H1 (cell line): ENCODE results near the gene ADH1A. TPM values are rescaled to one million over a fixed set of nuclear protein-coding genes. Genes with fewer than 3 reads are reported as not detected.
A peak's percentile ranks its signal among the peaks of the same experiment; 100 is the strongest.

Experiments used
- CTCF ChIA-PET: fragments of 300-600 bp; sonication (Branson Sonifier 250); formaldehyde crosslinking; loops from one replicate; lab custom pipeline; 2021; ENCODE audit not compliant: partially characterized antibody; lab: Charles Lee
- POLR2A ChIA-PET: fragments of 300-600 bp; sonication (Branson Sonifier 250); formaldehyde crosslinking; loops from one replicate; lab custom pipeline; 2021; ENCODE audit warnings: inconsistent platforms; ENCODE audit not compliant: partially characterized antibody; lab: Charles Lee
- DNase-seq, 2 experiments: peaks; one replicate each; pipeline versions ENCODE4 v3.0.0 to v3.0.0-alpha.2; 2010 to 2022; ENCODE audit warnings: low spot score in 2 of 2, low read depth in 1 of 2, mixed read lengths in 1 of 2
- FAIRE-seq: peaks from 2 replicates; lab custom pipeline; 2011; peaks lifted over from hg19 to GRCh38; lab: Jason Lieb, UNC
- H2AFZ ChIP-seq: 2 replicates; pipeline ENCODE4 v1.8.1; 2012; ENCODE audit warnings: low read length, inconsistent platforms
- H2AK5ac ChIP-seq: 2 replicates; pipeline ENCODE4 v1.6.1; 2013; ENCODE audit warnings: low read depth, low read length
- H2BK120ac ChIP-seq: replicated peaks from 2 replicates; pipeline ENCODE3; 2013; ENCODE audit warnings: low read depth, low read length, inconsistent platforms
- H2BK12ac ChIP-seq: 2 replicates; pipeline ENCODE4 v1.6.1; 2013; ENCODE audit warnings: low read depth, low read length
- H2BK15ac ChIP-seq: 2 replicates; pipeline ENCODE4 v1.6.1; 2013; ENCODE audit warnings: low read length
- H2BK20ac ChIP-seq: 2 replicates; pipeline ENCODE4 v1.6.1; 2013; ENCODE audit warnings: low read length
- H2BK5ac ChIP-seq: 2 replicates; pipeline ENCODE4 v1.6.1; 2013; ENCODE audit warnings: low read depth, low read length
- H3K14ac ChIP-seq: 2 replicates; pipeline ENCODE4 v1.6.1; 2013; ENCODE audit warnings: inconsistent platforms; ENCODE audit not compliant: insufficient read length
- H3K18ac ChIP-seq: 2 replicates; pipeline ENCODE4 v1.6.1; 2013; ENCODE audit warnings: low read length; ENCODE audit errors: extremely low read depth
- H3K23ac ChIP-seq: 2 replicates; pipeline ENCODE4 v1.6.1; 2013; ENCODE audit warnings: inconsistent platforms; ENCODE audit not compliant: insufficient read length
- H3K23me2 ChIP-seq: 2 replicates; pipeline ENCODE4 v1.6.1; 2013; ENCODE audit warnings: low read depth, low read length
- H3K27ac ChIP-seq: 2 replicates; pipeline ENCODE4 v1.6.1; 2011; ENCODE audit warnings: low read depth, low read length, inconsistent platforms
- H3K27me3 ChIP-seq, 4 experiments: replicated peaks in 1 of 4; 1 replicate in 1 of 4; 2 replicates in 3 of 4; pipeline versions ENCODE4 v1.6.1 to v1.8.1; 2011 to 2013; ENCODE audit warnings: low read length in 3 of 4, mild to moderate bottlenecking in 3 of 4, inconsistent platforms in 2 of 4, mixed read lengths in 2 of 4, moderate library complexity in 1 of 4; ENCODE audit not compliant: control insufficient read depth in 3 of 4, insufficient read depth in 3 of 4; ENCODE audit errors: extremely low read depth in 1 of 4
- H3K36me3 ChIP-seq, 4 experiments: 2 replicates each; pipeline versions ENCODE4 v1.6.1 to v1.8.1; 2011 to 2013; ENCODE audit warnings: mild to moderate bottlenecking in 4 of 4, low read length in 3 of 4, moderate library complexity in 2 of 4, control low read depth in 1 of 4, inconsistent platforms in 1 of 4; ENCODE audit not compliant: insufficient read depth in 4 of 4, control insufficient read depth in 2 of 4
- H3K4ac ChIP-seq: replicated peaks from 2 replicates; pipeline ENCODE3; 2013; ENCODE audit warnings: low read length, low read depth, mixed read lengths, inconsistent platforms; ENCODE audit not compliant: insufficient read length
- H3K4me1 ChIP-seq, 4 experiments: replicated peaks in 1 of 4; 1 replicate in 1 of 4; 2 replicates in 3 of 4; pipeline versions ENCODE4 v1.6.1 to v1.8.1; 2011 to 2013; ENCODE audit warnings: low read length in 3 of 4, inconsistent platforms in 2 of 4, mixed read lengths in 1 of 4; ENCODE audit not compliant: insufficient read depth in 4 of 4, control insufficient read depth in 3 of 4
- H3K4me2 ChIP-seq, 2 experiments: 2 replicates each; pipeline versions ENCODE4 v1.6.1 to v1.8.1; 2011 to 2013; ENCODE audit warnings: low read depth in 2 of 2, low read length in 2 of 2, control low read depth in 1 of 2, inconsistent platforms in 1 of 2, mild to moderate bottlenecking in 1 of 2; ENCODE audit not compliant: insufficient read depth in 1 of 2
- H3K4me3 ChIP-seq, 4 experiments: fragments of 200-600, 300-600 bp in 1 of 4; sonication (generic), shearing (Covaris generic), sonication (Bioruptor Twin) in 1 of 4; 2 replicates each; pipeline versions ENCODE4 v1.5.1 to v1.8.1; 2011 to 2016; ENCODE audit warnings: low read length in 4 of 4, low read depth in 3 of 4, control low read depth in 2 of 4, inconsistent platforms in 2 of 4, mild to moderate bottlenecking in 2 of 4, mixed read lengths in 1 of 4, moderate library complexity in 1 of 4; ENCODE audit not compliant: insufficient read depth in 2 of 4; ENCODE audit errors: extremely low read depth in 1 of 4
- H3K56ac ChIP-seq: replicated peaks from 2 replicates; pipeline ENCODE3; 2013; ENCODE audit warnings: low read depth, mild to moderate bottlenecking, mixed read lengths, low read length, inconsistent platforms; ENCODE audit not compliant: insufficient read length
- H3K79me1 ChIP-seq: 2 replicates; pipeline ENCODE4 v1.6.1; 2013; ENCODE audit warnings: low read depth, low read length, control low read depth
- H3K79me2 ChIP-seq, 2 experiments: 2 replicates each; pipeline versions ENCODE4 v1.6.1 to v1.8.1; 2012 to 2013; ENCODE audit warnings: low read length in 2 of 2, mild to moderate bottlenecking in 2 of 2, inconsistent platforms in 1 of 2; ENCODE audit not compliant: insufficient read depth in 2 of 2, control insufficient read depth in 1 of 2
- H3K9ac ChIP-seq, 4 experiments: replicated peaks in 1 of 4; 1 replicate in 1 of 4; 2 replicates in 3 of 4; pipeline versions ENCODE4 v1.6.1 to v1.8.1; 2011 to 2013; ENCODE audit warnings: low read depth in 3 of 4, low read length in 3 of 4, control low read depth in 2 of 4, mild to moderate bottlenecking in 2 of 4, moderate library complexity in 2 of 4, inconsistent platforms in 1 of 4; ENCODE audit errors: extremely low read depth in 1 of 4
- H3K9me3 ChIP-seq, 2 experiments: 2 replicates each; pipeline versions ENCODE4 v1.6.1 to v1.8.1; 2012 to 2013; ENCODE audit warnings: mild to moderate bottlenecking in 2 of 2, moderate library complexity in 2 of 2, control low read depth in 1 of 2, inconsistent platforms in 1 of 2, low read depth in 1 of 2, low read length in 1 of 2, mixed read lengths in 1 of 2; ENCODE audit not compliant: insufficient read depth in 2 of 2
- H4K20me1 ChIP-seq, 2 experiments: replicated peaks in 1 of 2; 2 replicates each; pipeline versions ENCODE3 to v1.8.1; 2011 to 2013; ENCODE audit warnings: inconsistent platforms in 2 of 2, low read length in 2 of 2, mild to moderate bottlenecking in 1 of 2; ENCODE audit not compliant: insufficient read depth in 2 of 2, control insufficient read depth in 1 of 2
- H4K5ac ChIP-seq: 2 replicates; pipeline ENCODE4 v1.6.1; 2013; ENCODE audit warnings: low read length, low read depth, mixed read lengths, inconsistent platforms; ENCODE audit not compliant: insufficient read length
- H4K8ac ChIP-seq: 2 replicates; pipeline ENCODE4 v1.8.0; 2013; ENCODE audit warnings: mild to moderate bottlenecking, moderate library complexity, low read length, inconsistent platforms; ENCODE audit not compliant: insufficient read depth; ENCODE audit errors: extremely low read depth
- H4K91ac ChIP-seq: replicated peaks from 2 replicates; pipeline ENCODE3; 2013; ENCODE audit warnings: low read length, mixed read lengths, inconsistent platforms; ENCODE audit not compliant: insufficient read length
- CREB1 ChIP-seq: IDR thresholded peaks from 2 replicates; pipeline ENCODE4 v1.6.1; 2012; ENCODE audit warnings: inconsistent platforms
- CTCF ChIP-seq, 3 experiments: IDR thresholded peaks; 1 replicate in 2 of 3; 2 replicates in 1 of 3; pipeline versions ENCODE4 v1.5.1 to v1.6.1; 2011; ENCODE audit warnings: low read length in 3 of 3, mild to moderate bottlenecking in 3 of 3, inconsistent platforms in 2 of 3, low read depth in 1 of 3, moderate library complexity in 1 of 3; ENCODE audit not compliant: insufficient read depth in 1 of 3; ENCODE audit errors: control extremely low read depth in 1 of 3
- GABPA ChIP-seq: IDR thresholded peaks from 2 replicates; pipeline ENCODE4 v1.6.1; 2011; ENCODE audit warnings: mild to moderate bottlenecking, low read length, moderate library complexity, borderline replicate concordance; ENCODE audit not compliant: insufficient read depth
- GTF2F1 ChIP-seq: IDR thresholded peaks from 2 replicates; pipeline ENCODE4 v1.6.1; 2012; ENCODE audit warnings: low read depth, low read length, improper control_type of control experiment, borderline replicate concordance
- KDM5A ChIP-seq: fragments of 200-600 bp; IDR thresholded peaks from 2 replicates; pipeline ENCODE4 v1.7.1; 2012; ENCODE audit warnings: mild to moderate bottlenecking, low read length, inconsistent platforms, mixed read lengths
- NANOG ChIP-seq: IDR thresholded peaks from 2 replicates; pipeline ENCODE4 v1.6.1; 2011; ENCODE audit warnings: low read length, low read depth, mild to moderate bottlenecking, inconsistent platforms; ENCODE audit not compliant: insufficient read depth, poor library complexity, severe bottlenecking
- PHF8 ChIP-seq: fragments of 200-600 bp; sonication (generic); conservative IDR thresholded peaks from 2 replicates; pipeline ENCODE4 v1.7.1; 2012; ENCODE audit warnings: low read depth, mild to moderate bottlenecking, inconsistent platforms, low read length, moderate library complexity
- POLR2AphosphoS5 ChIP-seq: IDR thresholded peaks from 2 replicates; pipeline ENCODE4 v1.6.1; 2011; ENCODE audit warnings: low read depth, low read length
- POU5F1 ChIP-seq: IDR thresholded peaks from 2 replicates; pipeline ENCODE4 v1.6.1; 2011; ENCODE audit warnings: low read depth, mild to moderate bottlenecking, low read length, moderate library complexity
- RXRA ChIP-seq: IDR thresholded peaks from 2 replicates; pipeline ENCODE4 v1.6.1; 2011; ENCODE audit warnings: low read depth, mild to moderate bottlenecking, low read length, moderate library complexity; ENCODE audit not compliant: insufficient read depth
- SIRT6 ChIP-seq: IDR thresholded peaks from one replicate; pipeline ENCODE4 v1.7.1; 2012; ENCODE audit warnings: low read length, inconsistent platforms
- SP2 ChIP-seq: IDR thresholded peaks from 2 replicates; pipeline ENCODE4 v1.6.1; 2012; ENCODE audit warnings: mild to moderate bottlenecking, low read length, inconsistent platforms
- SUZ12 ChIP-seq: fragments of 200-600 bp; sonication (generic); IDR thresholded peaks from 2 replicates; pipeline ENCODE4 v1.6.1; 2012; ENCODE audit warnings: mild to moderate bottlenecking, inconsistent platforms, low read length, moderate library complexity, mixed read lengths
- WGBS, 2 experiments: shearing (Covaris generic) in 1 of 2; methylation state at CpG; one replicate each; pipeline versions ENCODE4 v1.1.6 to v1.1.7; 2013 to 2015; ENCODE audit warnings: low lambda C conversion rate in 2 of 2, mixed read lengths in 2 of 2, inconsistent platforms in 1 of 2, low coverage in 1 of 2, missing lambda C conversion rate in 1 of 2; ENCODE audit not compliant: insufficient replicate concordance in 2 of 2, insufficient coverage in 1 of 2, insufficient read length in 1 of 2; ENCODE audit errors: extremely low coverage in 1 of 2, missing lambda C conversion rate in 1 of 2; 5-methylcytosine and 5-hydroxymethylcytosine counted together
- polyA plus RNA-seq, 7 experiments: library from polyadenylated mRNA; depleted of rRNA in 3 of 7; stranded (reverse) in 5 of 7; unstranded in 2 of 7; fragments of >200 nt in 5 of 7; fragments of 200-250 nt in 2 of 7; gene quantifications; 1 replicate in 5 of 7; 2 replicates in 1 of 7; 4 replicates in 1 of 7; pipeline versions ENCODE4 v1.2.1 to v1.2.3, GENCODE V29; 2011 to 2013; ENCODE audit warnings: missing spikeins in 2 of 7, mixed read lengths in 2 of 7
- total RNA-seq: library from RNA; stranded (reverse); fragmentation: NEBNext Ultra II Directional; extraction: Animal tissue kit (Norgen Biotek cat#: 25700); gene quantifications from 2 replicates; pipeline ENCODE4 v1.2.1, GENCODE V29; 2021

Gene ADH1A
- total and polyA plus RNA-seq, 2 of the 8 experiments (the other 6 are each of a cell fraction or from before 2014, with no cell fraction given): not detected

- Histone ChIP-seq H4K8ac (no peak overlapping the region), H3K9me3 (0 out of 4 replicates have a peak, but pooled peaks cover 0 to 1% of the 10 kb centered on the region in 2 experiments), H4K20me1 (no peaks in the 10 kb centered on the region), H3K4me2 (no peak overlapping the region), H2AFZ (peak overlapping the region; percentile 37; the same call in 1 of the 2 replicates), H3K4me1 (no peaks in the 10 kb centered on the region), H3K9ac (no peak overlapping the region), H3K36me3 (no peaks in the 10 kb centered on the region), H4K5ac (no peak overlapping the region), H3K56ac (no peak overlapping the region), H3K4me3 (no peak overlapping the region), H2AK5ac (no peak overlapping the region), H3K18ac (no peak overlapping the region), H2BK12ac (no peak overlapping the region), H2BK15ac (no peak overlapping the region), H3K23me2 (no peaks in the 10 kb centered on the region), H2BK120ac (no peak overlapping the region), H3K23ac (no peak overlapping the region), H2BK5ac (no peak overlapping the region), H3K14ac (no peak overlapping the region), H3K79me2 (no peaks in the 10 kb centered on the region), H3K4ac (no peak overlapping the region), H3K27ac (no peak overlapping the region), H3K79me1 (no peaks in the 10 kb centered on the region), H3K27me3 (no peaks in the 10 kb centered on the region), H2BK20ac (no peak overlapping the region), H4K91ac (no peak overlapping the region)
- no peak for FAIRE-seq
- CTCF ChIA-PET: no interaction called here
- no peak for DNase-seq
- WGBS, 2 experiments: 93% methylated on average over 1 of the region's 1 CpG; no CpG with 5 or more reads in 1 of the 2 experiments
- POLR2A ChIA-PET: no interaction called here
- TF ChIP-seq POU5F1 (no peak), POLR2AphosphoS5 (no peak), SP2 (no peak), SUZ12 (no peak), CREB1 (no peak), NANOG (no peak), GTF2F1 (no peak), PHF8 (no peak), RXRA (no peak), GABPA (no peak), KDM5A (no peak), SIRT6 (no peak), CTCF (IDR thresholded peaks at IDR 0.05; ENCODE audit: control extremely low read depth in 1 of 3, insufficient read depth in 1 of 3, low read depth in 1 of 3, low read length in 3 of 3) (no peak)
These were observed 44.1 kb upstream of the ADH1A start for GRCh38 chr4:99334880-99335279.
